HG03469 (cell line): ENCODE results near the gene CRISPLD2.
"Not testable (repeated sequence)": the region's sequence is repeated elsewhere in the genome, so short reads cannot be mapped to it uniquely, and the experiment has no call there.

ENCODE experiments used
- ATAC-seq: cut with Tn5 transposase; IDR thresholded peaks from one replicate; pipeline ENCODE4 v1.9.1; 2021; ENCODE audit warnings: mild to moderate bottlenecking, moderate library complexity, moderate number of reproducible peaks; ENCODE audit not compliant: unreplicated experiment

Gene CRISPLD2

GRCh38 chr16:84821179-84821578 lies 1.4 kb downstream of the CRISPLD2 start:
- ATAC-seq: no peak

DNA sequence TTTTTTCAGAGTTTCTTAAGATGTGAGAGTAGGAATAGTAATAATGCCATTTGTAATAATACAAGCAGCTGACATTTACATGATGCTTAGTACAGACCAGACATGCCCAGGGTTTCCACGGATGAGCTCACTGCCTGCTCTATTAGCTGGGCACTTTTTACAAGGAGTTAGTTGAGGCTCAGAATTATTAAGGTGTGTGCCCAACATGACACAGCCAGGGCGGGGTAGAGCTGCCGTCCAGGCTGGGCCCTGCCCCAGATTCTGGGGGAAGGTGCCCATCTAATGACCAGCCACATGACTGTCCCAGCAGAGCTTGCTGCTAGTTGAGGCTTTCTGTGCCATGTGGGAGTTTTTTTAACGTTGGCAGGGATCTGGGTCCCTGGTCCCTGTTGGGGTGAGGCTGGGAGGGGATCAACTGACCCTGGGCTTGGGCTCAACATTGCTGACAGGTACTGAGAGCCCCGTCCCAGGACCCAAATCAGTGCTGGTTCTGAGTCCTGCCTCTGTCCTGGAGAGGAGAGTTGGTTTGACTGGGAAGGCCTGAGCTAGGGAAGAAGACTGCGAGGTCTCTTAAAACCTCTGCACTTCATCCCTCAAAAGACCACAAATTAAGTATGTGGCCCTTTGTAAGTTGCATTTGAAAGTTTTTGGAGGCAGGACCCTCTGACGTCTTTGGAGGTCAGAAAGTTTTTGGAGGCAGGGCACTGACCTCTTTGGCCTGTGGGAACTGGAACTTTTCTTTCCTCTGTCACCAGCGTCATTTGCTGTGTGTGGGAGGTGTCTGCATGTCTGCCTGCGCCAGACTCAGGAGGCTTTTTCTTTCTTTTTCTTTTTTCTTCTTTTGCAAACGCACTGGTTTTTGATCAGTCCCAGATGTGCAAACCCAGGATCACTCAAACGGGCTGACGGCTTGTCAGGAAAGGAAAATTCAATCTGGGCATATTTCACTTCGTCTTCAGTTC lies 2.2 kb downstream of the CRISPLD2 start:
- no peak for ATAC-seq

GRCh38 chr16:84822990-84823389 lies 3.2 kb downstream of the CRISPLD2 start:
- no peak for ATAC-seq

- no peak for ATAC-seq
Measured at GRCh38 chr16:84823484-84823883, 3.7 kb downstream of the CRISPLD2 start.

DNA sequence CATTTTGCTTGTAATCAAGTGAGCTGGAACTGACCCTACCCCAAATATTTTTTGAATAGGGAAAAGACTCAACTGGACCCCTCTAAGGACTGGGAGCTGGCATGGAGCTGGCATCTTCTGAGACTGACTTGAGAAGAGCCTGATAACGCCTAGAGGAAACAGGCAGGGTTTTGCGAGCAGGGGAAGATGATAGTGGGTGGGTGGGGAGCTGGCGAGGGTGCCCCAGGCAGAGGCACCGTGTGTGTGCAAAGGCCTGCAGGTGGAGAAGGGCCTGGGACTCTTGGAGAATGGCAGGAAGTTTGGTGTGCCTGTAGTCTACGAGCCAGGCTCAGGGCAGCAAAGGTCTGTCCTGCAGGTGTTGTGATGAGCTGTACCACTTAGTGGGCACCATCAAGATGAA lies 4.1 kb downstream of the CRISPLD2 start:
- no peak for ATAC-seq

- no peak for ATAC-seq
Measured at GRCh38 chr16:84825896-84826557, 6.2 kb downstream of the CRISPLD2 start.

DNA sequence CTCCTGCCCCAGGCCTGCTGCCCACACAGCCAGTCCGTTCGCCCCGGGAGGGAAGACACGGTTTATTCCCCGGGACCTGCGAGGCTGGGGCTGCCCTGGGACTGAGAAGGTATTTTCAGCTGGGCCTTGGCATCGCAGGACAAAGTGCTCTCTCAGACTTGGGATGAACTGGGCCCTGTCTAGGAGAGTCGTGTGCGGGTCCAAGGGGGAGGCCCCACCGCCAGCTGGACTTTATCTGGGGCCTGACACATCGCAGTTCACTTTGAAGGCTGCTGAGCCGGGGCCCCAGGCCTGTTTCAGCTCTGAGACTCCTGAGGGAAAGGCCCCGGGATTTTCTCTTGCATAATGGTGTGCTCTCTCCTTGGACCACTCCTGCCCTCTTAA lies 6.8 kb downstream of the CRISPLD2 start:
- no peak for ATAC-seq

DNA sequence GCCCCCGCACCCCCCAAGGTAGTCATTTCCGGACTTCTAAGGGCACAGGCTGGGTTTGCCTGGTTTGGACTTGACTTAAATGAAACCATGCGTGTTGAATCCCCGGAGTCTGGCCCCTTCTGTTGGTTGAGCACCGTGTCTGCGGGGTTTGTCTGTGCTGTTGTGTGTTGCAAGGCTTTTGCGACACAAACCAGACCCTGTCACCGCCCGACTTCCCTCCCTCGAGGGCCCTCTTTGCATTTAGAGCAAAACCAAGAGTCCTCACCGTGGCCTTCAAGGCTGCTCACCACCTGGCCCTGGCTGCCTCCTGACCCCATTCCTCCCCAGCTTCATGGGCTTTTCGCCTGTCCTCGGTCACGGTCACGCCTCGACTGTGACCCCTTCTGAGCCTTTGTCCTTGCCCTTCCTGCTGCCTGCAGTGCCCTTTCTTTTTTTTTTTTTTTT lies 7.4 kb downstream of the CRISPLD2 start:
- ATAC-seq: no peak

DNA sequence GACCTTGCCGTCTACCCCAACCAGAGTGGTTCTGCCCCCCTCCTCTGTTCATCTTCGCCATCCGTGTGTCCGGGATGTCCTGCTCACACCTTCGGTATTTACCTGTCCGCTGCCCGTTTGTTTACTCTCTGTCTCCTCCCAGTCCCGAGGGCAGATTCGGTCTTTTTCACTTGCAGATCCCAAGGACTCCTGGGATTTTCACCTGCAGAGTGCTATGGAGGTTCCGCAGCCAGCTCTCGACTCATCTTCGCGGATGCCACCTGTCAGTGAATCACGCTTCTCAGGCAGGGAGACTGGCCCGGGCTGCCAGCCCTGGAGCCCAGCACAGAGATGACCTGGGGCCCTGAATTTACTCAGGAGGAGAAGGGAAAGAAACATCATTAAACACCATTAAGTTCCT lies 8.1 kb downstream of the CRISPLD2 start:
- ATAC-seq: no peak

DNA sequence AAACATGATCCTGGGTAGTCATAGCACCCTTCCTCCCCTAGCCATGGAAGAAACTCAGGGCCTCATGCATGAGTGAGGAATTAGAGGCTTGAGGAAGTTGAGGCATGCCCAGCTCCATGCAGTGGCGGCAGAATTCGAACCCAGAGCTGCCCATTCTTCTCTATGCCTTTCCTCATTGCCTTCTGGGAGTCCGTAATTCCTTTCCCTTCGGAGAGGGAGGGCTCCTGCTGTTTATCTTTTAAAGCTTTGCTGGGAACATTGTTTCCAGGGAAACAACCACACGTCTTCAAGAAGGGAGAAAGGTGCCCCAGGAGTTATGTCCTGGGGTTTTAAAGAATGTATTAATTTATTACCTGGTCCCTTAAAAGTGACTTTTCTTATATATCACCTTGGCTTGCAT lies 8.5 kb downstream of the CRISPLD2 start:
- ATAC-seq: no peak

DNA sequence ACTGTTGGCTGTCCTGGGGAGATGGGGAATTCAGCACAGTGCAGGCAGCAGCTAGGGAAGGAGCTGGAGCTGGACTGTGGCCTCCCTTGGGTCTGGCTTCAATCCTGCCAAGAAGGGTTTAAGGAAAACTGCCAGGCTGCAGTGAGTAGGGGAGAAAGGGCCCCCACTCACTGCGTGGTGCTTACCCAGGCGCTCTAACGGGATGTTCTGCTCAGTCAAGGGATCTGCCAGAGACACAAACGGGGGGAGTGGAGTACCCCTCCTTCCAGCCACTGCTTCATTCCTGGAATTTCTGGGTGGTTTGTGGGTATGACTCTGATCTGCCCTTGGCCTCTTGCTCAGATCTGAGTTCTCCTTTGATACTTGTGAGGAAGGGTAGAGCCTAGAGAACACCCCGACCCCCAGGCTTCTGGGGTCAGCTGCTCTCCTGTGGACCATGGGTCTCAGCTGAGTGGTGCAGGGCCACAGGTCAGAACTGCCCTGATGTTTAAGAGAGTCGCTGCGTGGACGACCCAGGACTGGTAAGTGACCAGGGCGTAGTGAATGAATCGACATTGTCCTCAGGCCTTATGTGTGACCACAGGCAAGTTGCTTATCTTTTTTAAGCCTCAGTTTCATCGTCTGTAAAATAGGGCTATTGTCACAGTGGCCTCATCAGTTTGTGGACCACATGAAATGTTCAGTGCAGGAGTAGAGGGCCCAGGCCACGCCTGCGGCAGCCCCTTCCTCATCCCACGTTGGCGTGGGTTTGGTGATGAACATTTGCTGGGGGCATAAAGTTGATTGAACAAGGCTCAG lies 9.6 kb downstream of the CRISPLD2 start:
- ATAC-seq: no peak

DNA sequence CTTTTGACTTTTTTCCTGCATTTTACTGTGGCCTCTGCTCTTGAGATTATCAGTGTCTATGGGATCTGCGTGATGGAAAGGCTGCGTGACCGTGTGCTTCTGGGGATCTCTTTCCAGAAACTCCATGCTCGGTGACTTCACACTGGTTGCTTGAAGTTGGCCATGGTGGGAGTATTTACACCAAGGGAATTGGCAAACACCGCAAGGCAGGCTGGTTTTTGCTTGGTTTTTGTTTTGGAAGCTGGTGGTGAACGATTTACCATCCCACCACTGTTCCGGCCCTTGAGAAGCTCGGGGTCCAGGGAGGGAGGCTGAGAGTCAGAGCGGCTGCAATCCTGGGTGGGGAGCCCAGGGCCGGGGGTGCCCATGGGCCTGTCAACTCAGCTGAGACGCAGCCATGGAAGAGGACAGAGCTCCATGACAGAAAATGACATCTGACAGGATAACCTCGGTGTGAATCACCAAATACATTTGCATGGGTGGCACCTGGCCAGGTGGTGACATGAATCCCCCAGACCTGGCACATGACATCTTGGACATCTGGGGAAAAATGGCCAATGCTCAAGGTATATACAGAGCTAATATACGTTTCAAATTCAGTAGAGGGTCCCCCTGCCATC lies 11.1 kb downstream of the CRISPLD2 start:
- no peak for ATAC-seq

- not testable (repeated sequence) for ATAC-seq
Measured at GRCh38 chr16:84831728-84832127, 11.9 kb downstream of the CRISPLD2 start.

DNA sequence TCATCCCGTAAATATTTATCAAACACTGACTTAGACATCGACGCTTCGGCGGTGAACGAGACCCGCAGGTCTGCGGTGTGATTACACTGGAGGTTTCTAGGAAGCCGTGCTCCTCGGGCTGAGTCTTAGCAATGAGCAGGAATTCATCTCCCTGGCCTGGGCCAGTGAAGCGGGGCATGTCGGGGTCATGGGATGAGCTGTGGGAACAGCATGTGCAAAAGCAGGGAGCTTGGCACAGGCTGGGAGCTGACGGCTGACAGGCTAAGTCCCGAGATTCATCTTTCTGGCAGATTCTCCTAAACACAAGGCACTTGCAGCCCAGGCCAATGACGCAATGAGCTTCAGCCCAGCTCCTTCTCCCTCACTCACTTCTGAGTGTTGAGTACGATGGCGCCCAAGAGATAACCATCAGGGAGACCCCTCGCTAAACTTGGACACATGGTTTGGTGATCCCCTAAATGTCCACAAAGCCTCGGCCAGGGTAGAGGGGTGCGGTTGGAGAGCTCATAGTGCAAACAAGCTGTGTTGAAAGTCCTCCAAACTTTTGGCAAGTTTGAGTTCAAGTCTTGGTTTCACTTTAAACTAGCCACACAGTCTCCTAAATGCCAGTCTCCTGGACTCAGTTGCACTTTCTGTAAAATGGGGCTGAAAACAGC lies 12.8 kb downstream of the CRISPLD2 start:
- ATAC-seq: no peak

DNA sequence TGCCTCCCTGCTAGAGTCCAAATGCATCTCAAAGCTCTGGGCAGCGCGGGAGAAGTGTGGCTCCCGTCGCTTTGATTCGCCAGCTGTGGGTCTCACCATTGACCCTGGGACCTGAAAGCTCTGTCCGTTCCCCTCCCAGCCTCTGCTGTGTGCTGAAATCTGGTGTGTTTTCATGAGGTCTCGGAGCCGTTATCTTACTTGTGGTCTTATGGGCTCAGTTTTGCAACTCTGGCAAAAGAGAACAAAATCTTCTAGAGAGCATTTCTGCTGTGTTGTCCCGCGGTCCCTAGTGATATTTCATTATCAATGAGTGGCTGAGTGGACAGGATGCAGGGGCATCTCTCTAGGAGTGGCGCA lies 13.3 kb downstream of the CRISPLD2 start:
- ATAC-seq: no peak

DNA sequence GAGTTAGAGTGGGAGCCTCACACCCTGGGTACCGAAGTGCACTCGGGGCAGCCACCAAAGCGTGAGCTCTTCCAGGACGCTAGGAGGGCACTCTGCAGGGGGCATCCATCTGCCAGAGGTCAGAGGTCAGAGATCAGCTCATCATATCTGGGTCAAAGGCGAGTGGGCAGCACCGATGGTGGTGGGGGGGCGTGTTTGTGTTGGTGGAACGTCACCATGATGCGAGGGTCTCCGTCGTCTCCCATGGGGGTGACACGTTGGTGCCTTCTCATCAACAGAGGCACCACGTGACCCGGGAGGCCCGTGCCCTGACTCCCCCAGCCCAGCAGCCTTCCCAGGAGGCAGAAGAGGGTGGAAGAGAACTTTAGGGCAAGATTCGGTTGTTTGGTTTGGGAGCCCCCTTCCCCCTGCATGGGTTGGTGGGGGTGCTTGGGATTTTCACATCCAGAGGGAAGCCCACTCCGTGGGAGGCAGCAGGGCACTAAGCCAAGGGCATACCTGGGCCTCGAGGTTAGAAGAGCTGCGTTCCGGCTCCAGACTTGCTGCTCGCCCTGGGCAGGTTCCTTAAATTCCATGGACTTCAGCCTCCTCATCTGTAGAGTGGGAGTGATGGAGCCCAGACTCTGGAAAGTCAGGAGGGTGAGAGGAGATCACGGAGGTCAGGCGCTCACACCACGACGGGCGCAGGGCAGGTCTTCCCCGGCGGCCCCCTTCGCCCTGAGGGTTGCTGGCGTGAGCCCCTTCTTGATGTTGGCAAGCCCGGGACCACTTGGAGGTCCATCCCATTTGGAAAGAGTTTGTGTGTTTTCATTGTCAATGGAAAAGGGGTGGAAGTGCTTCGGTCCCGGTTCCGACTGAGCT lies 14.0 kb downstream of the CRISPLD2 start:
- ATAC-seq: no peak

DNA sequence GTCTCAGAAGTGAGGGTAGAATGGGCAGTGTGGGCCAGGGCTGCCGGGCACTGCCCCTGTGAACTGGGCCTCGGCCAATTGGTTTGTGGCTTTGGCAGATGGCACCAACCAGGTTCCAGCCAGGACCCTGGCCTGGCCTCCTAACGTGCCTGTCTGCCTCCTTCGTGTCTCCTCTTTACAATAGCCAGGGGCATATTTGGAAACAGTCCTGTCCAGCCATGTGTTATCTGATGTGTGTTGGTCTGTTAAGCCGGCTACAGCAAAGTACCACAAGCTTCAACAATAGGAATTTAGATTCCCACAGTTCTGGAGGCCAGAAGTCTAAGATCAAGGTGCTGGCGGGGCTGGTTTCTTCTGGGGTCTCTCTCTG lies 14.6 kb downstream of the CRISPLD2 start:
- no peak for ATAC-seq

DNA sequence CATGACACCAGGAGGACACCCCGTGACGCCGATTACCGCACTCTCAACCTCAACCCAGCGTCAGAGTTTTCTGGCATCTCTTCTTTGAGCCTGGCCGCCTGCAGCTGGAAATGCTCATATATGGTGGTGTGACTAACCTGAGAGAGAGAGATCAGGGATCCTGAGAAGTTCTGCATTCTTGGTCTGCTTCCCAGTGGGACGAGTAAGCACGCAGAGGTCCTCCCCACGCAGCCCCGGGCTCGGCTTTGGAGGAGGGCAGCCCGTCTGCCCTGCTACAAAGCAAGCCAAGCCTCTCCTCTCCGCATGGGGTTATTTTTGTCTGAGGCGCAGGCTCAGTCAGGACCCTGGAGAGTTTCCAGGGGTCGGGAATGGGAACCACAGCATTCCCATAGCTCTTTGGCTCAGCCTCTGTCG lies 16.5 kb downstream of the CRISPLD2 start:
- no peak for ATAC-seq

- no peak for ATAC-seq
Measured at GRCh38 chr16:84836967-84837366, 17.2 kb downstream of the CRISPLD2 start.
